GM21367 (cell line): ENCODE data around the gene USP32.
"Not testable (repeated sequence)": the region's sequence is repeated elsewhere in the genome, so short reads cannot be mapped to it uniquely, and the experiment has no call there.

ENCODE experiments used
- ATAC-seq: cut with Tn5 transposase; IDR thresholded peaks from one replicate; pipeline ENCODE4 v1.9.1; 2021; ENCODE audit not compliant: unreplicated experiment

Gene USP32

DNA sequence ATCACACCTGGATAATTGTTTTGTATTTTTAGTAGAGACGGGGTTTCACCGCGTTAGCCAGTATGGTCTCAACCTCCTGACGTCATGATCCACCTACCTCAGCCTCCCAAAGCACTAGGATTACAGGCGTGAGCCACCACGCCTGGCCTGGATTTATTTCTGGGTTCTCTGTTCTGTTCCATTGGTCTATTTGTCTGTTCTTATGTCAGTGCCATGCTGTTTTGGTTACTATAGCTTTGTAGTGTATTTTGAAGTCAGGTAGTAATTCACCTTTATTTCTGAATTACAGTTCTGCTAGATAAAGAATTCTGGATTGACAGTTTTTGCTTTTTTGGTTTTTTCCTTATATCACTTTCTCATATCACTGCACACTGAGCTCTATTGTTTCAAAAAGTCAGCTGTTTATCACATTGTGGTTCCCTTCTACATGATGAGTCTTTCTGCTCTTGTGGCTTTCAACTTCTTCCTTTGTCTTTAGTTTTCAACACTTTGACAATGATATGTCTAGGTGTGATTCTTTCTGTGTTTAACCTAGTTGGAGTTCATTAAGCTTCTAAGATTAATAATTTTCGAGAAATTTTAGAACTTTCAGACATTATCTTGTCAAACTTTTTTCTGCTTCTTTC lies 144.0 kb downstream of the USP32 start:
- ATAC-seq, result no peak

DNA sequence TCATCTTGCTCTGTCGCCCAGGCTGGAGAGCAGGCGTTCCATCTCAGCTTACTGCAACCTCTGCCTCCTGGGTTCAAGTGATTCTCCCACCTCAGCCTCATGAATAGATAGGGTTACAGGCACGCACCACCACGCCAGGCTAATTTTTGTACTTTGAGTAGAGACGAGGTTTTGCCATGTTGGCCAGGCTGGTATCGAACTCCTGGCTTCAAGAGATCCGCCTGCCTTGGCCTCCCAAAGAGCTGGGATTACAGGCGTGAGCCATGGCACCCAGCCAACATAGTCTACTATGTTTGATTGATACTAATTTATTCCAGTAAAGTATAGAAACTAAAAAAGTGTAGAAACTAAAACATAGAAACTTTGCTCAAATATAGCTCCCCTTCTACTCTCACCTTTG lies 147.3 kb downstream of the USP32 start:
- ATAC-seq, result no peak

DNA sequence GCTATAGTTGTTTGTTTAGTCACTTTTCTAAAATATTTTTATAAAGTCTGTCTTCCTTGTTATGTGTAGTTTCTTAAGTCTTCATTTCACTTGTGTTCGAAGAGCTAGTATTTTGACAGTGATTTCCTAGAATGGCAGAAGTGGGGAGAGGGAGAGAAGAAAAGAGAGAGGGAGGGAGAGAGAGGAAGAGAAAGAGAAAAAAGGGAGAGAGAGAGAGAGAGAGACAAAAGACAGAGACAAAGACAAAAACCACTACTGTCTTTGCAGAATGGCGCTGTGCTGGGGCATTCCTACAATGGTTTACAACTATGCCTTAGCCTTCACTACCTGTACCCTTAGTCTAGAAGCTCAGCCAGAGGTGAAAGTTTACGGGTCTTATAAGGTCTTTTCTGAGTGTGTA lies 151.6 kb downstream of the USP32 start:
- no peak for ATAC-seq

DNA sequence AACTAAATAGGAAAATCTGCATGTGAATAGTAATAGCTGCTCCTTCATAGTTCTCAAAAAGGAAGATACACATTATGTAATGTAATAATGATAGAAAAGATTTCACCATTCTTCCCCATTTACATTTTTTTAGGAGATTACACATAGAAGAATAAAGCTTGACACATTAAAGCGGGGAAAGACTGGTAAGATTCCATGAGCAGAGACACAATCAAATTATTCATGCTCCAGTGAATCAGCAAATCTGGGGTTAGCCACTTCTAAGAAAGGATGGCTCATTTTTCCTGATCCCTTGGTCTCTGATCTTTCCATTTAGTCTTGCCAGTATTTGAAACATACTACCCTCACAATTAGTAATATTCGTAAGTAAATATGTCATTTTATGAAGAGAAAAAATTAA lies 160.2 kb downstream of the USP32 start:
- ATAC-seq, result no peak

DNA sequence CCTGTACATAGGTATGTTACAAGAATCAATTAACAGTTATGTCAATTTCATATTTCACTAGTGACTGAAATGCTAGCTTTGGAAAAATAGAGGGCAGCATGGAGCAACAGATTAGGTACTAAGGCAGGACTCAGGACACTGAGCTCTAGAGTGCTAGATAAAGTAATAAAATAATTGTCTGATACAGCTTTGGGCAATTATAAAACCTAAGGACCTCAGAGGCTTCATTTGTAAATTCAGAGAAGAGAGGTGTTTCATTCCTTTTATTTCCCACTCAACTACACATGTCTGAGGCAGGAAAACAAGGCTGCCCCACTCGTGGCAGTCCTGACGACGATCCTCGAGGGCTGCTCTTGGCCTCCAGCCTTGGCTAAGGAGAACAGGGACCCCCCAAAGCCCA lies 160.7 kb downstream of the USP32 start:
- ATAC-seq, result no peak

DNA sequence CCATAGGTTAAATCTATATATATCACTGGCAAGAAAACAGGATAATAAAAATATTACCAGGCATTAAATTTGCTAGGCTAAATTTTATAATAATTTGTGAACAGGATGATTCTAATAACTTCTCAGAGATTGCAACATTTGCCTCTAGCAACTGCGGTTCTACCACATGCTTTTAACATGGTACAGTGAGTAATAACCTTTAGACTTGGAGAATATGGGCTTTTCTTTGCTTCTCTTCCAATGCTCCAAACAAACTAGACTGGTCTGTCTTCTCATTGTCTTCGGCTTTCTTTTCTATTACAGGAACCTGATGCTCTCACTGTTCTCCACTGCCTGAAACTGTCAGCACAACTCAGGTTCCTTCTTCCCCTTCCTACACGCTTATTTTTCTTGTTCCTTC lies 161.6 kb downstream of the USP32 start:
- no peak for ATAC-seq

DNA sequence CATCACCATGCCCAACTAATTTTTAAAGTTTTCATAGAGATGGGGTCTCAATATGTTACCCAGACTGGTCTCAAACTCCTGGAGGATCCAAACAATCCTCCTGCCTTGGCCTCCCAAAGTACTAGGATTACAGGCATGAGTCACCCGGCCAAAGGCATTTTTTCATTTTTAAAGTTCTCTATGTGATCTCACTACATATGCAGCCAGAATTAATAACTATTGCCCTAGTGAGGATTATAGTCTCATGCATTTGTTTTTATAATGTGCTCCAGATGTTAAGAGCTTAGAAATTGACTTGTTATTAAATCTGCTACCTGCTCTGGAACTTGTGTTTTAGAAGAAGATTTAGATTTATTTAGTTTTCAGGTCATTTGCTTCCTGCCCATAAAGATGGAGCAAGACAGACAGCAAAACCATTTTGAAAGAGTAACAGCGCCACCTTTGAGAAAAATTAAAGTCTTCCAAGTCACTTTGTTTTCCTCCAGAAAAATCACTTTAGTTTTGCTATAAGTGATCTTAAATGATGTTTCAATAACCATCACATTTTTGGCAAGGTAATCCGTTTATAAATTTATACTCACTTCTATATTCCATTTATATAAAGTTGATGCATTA lies 162.6 kb downstream of the USP32 start:
- ATAC-seq, result no peak

DNA sequence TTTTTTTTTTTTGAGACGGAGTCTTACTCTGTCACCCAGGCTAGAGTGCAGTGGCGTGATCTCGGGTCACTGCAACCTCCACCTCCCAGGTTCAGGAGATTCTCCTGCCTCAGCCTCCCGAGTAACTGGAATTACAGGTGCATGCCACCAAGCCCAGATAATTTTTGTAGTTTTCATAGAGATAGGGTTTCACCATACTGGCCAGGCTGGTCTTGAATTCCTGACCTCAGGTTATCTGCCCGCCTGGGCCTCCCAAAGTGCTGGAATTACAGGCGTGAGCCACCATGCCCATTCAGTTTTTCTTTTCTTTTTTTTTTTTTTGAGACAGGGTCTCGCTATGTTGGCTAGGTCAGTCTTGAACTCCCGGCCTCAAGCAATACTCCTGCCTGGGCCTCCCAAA lies 164.7 kb downstream of the USP32 start:
- not testable (repeated sequence) for ATAC-seq

DNA sequence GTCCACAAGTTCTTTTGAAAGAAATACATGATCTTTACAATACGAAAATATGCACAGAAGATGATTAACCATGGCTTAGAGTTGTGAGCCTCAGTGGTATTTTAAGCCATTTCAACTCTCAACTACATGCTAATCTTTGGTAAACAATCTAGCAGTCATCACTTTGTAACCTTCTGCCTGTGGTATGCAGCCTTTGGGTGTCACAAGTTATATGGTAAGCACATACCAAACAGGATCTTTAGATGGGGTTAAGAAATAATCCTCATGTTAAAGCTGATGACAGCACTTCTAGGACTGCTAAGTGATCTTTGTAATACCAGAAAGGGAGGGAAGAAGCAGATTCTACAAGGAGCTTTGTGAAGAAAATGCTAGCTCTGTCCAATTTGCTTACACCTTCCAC lies 167.9 kb downstream of the USP32 start:
- no peak for ATAC-seq

DNA sequence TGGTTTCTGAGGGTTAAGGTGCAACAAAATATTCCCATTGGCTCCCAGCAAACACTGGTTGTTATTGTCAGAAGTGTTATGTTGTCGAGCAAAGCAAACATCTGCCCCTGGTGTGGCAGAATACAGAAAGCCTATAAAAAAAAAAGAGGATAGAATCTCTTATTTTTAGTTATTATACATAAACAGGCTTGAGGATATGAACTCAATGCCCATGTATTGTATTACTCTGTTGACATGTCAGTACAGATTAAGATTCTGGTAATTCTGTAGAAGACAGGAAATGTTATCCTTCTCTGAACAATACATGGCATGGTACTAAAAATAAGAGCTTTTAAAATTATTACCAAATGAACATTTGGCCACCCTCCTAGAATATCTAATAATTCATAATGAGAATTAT lies 168.5 kb downstream of the USP32 start:
- ATAC-seq, result no peak

DNA sequence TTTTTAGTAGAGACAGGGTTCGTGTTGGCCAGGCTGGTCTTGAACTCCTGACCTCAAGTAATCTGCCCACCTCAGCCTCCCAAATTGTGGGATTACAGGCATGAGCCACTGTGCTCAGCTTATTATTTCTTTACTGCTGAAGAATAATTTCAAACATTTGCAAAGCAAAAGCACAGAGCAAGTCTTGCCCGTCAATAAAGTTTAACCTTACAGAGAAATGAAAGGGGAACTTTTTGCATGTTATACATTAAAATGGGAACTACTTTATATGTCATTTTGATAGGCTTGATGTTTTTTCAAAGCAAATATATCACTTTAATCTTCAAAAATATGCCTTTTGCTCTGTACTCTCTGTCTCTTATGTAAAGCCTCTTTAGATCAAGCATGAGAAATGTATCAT lies 173.2 kb downstream of the USP32 start:
- not testable (repeated sequence) for ATAC-seq

DNA sequence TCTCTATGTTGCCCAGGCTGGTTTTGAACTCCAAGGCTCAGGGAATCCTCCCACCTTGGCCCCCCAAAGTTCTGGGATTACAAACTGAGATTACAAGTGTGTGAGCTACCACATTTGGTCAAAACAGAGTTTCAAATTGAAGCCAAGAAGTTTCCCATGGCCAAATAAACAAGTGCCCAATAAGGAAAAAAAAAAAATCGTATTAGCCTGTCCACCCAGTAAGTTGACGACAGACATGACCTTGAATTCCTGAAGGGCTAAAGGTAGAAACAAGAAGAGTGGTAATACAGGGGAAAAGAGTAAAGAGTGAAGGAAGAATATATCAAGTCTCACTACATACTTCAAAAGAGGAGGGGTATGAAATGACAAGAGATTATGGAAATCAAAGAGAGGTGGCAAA lies 176.0 kb downstream of the USP32 start:
- not testable (repeated sequence) for ATAC-seq

DNA sequence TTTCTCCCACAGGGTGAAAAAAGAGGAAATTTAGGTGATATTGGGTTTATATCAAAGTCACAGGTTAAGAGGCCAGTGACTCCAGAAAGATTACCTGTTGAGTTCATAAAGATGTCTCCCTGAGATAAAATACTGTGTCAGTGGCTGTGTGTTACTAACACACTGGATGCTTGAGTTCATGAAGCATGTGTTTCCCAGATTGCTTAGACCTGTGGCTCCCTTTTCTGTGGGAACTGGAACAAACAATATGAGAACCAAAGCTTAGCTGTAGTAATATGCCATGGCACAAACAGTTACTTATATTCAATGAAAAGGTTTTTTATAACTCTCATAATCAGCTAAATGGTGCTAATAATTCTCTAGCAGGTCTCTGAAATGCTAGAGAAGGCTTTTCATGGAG lies 180.7 kb downstream of the USP32 start:
- ATAC-seq, result not testable (repeated sequence)

DNA sequence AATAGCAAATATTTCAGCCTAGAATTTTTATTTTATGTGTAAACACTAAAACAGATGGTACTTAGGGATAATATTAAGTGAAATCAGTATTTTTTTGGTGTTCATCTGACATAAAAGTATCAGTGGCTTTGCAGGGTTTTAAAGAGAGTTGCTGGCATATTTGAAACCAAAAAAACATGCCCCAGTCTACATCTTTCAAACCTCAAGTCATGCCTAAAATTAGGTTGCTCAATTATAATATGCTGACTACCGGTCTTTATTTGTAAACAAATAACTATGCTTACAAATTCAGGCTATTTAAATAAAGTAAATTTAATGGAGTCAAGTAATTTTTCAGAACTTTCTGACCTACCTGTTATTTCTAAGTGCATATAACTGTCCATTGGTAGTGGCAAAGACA lies 183.6 kb downstream of the USP32 start:
- not testable (repeated sequence) for ATAC-seq

DNA sequence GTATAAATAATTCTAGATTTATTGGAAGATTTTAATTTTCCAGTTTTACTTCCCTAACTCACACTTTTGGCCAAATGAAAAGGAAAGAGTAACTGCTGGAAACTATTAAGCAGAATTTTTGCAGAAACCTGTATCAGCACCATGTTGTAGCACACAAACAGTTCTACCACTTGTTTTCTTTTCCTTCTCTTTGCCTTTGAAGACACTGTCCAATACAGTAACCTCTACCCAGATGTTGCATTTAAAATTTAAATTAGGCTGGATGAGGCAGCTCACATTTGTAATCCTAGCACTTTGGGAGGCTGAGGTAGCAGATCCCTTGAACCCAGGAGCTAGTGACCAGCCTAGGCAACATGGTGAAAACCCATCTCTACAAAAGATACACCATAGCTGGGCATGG lies 186.2 kb downstream of the USP32 start:
- not testable (repeated sequence) for ATAC-seq

DNA sequence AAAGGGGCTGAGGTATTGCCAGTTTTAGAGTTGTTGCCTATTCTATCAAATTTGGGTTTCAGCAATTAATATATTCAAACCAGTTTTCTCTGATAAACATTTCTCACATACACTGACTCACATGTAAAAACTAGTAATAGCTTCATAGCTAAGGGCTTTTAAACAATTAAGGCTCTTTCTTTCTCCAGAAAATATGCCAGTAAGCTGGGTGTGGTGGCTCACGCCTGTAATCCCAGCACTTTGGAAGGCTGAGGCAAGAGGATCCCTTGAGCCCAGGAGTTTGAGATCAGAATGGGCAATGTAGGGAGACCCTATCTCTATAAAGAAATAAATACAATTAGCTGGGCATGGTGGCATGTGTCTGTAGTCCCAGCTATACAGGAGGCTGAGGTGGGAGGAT lies 193.3 kb downstream of the USP32 start:
- not testable (repeated sequence) for ATAC-seq

DNA sequence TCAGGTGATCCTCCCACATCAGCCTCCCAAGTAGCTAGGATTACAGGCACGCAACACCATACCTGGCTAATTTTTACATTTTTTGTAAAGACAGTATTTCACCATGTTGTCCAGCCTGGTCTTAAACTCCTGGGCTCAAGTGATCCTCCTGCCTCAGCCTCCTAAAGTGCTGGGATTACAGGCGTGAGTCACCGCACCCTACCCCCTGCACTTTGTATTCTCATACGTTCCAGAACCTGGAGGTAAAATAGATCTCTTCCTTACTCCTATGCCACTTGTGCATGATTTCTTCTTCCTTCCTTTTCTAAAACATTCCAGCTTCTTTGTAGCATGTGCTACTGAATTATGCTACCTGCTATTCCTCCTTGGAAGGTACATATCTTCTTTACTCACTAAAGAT lies 197.8 kb downstream of the USP32 start:
- not testable (repeated sequence) for ATAC-seq

DNA sequence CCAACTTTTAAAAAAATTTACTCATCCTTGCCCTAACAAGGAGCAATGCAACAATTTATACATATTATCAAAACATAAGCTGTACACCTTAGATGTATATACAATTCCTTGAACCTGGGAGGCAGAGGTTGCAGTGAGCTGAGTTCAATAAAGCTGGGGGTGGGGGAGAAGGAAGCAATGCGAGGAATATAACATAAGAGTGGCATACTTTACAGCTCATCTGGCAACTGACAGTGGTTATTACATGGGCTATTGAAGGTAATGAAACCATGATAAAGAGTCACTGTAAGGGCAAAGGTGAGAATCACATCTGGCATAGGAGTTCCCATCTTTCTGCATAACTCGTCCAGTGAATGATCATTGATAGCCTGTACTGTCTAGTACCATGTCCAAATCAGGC lies 198.5 kb downstream of the USP32 start:
- no peak for ATAC-seq

DNA sequence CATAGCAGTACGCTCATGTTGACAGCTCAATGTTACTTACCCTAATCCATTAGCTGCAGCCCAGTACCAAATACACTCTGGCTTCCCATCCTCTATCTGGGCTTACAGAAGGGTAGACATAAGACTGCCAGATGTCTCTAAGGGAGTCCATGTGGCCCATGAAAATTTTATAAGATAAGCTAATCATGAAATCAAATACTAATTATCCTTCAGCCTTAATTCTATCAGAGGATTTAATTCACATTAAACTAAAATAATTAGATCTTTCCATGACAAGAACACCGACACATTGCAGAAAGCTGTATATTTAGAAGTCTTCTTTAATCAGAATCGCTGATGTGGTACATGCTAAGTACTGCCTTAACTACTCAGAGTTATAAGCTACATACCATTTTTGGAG lies 198.9 kb downstream of the USP32 start:
- not testable (repeated sequence) for ATAC-seq

DNA sequence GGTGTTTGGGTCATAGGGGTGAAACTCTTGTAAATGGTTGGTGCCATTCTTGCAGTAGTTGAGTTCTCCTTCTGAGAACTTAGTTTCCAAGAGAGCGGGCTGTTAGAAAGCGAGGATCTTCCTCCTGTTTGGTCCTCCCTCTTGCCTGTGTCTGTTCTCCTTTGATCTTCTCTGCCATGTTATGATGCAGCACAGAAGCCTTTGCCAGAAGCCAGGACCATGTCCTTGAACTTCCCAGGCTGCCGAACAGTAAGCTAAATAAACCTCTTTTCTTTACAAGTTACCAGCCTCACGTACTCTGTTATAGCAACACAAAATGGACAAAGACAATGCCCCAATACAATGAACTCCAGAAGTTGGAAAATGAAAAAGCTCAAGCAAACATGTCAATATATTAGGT lies 201.9 kb downstream of the USP32 start:
- not testable (repeated sequence) for ATAC-seq

DNA sequence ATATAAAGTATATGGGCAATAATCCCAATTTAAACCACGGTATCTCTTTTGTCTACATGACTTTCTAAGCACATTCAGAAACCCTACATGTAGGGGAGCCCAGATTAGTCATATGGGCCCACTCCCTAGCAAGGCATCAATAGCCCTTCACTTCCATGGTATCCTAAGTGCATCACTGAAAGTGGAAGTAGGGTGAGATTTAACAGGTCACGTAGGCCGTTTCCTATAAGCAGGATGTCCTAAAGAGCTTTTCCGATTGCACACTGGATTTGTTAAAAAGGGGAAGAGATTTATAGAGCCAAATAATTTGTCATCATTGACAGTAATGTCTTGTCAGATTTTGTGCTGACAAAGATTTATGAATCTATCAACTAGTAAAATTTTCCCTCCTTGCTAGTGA lies 203.2 kb downstream of the USP32 start:
- no peak for ATAC-seq

DNA sequence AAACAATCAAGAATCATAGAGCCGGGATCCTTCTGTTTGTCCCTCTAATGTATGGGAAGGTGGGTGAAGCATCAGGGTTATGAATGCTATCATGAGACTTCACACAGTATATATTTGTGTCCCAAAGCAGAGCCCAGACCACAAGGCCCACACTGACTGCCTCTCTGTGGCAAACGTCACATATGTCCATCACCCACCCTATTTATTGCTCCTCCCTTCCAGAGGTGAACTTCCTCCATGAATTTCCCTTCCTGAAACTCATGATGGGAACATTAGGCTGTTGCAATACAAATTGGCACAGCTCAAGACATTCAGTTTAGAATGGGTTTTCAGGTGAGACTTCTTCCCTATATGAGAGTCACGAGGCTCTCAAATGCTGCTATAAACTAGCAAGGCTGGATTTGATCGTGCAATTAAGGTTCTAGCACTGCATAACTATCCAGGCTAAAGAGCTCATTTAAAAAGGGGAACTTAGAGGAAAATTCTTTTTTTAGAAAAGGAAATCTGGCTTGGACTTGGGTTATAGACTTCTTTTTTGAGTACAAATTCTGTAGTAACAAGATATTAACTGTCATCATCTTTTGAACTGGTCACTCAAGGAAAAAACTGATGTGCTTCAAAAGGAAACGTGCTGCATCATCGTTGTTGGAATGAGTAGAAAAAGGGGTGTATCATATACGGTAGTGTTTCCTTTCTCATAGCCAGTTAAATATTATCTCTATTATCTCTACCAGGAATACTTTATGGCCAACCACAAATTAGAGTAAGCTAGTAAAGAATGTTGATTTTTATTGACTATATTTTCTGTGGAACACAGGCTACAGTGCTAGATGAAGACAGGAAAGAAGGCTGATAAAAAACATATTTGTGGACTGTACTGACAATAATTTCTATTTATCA lies 204.8 kb downstream of the USP32 start:
- not testable (repeated sequence) for ATAC-seq
